ENCODE data around the gene COX4I2.

COX4I2 gene

DNA sequence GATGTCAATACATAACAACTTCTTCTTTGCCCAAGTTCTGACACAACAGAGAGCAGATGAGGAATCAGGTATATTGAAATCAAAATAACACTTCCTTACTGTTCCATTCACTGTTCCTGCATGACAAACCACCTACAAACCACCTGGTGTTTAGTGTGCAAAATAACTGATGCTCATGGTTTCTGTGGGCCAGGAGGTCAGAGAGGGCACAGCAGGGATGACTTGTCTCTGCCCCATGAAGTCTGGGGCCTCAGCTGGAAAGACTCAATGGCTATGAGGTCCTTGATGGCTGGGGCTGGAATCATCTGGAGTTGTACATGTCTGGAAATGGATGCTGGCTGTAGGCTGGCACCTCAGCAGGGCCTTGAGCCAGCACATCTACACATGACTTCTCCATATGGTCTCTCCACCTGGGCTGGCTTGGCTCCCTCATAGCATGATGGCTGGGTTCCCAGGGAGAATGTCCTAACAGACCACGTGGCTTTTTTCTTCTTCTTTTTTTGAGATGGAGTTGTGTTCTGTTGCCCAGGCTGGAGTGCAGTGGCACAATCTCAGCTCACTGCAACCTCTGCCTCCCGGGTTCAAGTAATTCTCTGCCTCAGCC, 7.4 kb upstream of the COX4I2 start:
- Histone ChIP-seq H3K4ac (ENCODE audit: low read depth, low read length) (no peak overlapping the region), H3K4me3 (ENCODE audit: low read depth, low read length) (no peak overlapping the region), H2BK5ac (ENCODE audit: low read depth, low read length, poor library complexity) (no peak overlapping the region), H2AK5ac (ENCODE audit: low read length) (no peak overlapping the region), H4K12ac (ENCODE audit: low read depth, low read length) (no peak overlapping the region), H3K4me1 (ENCODE audit: control insufficient read depth in 1 of 2, insufficient read depth in 2 of 2, low read length in 2 of 2) (no peaks in the 10 kb centered on the region), H2BK12ac (ENCODE audit: low read length) (no peak overlapping the region), H3K79me2 (ENCODE audit: control insufficient read depth, insufficient read depth, low read length, poor library complexity) (no peaks in the 10 kb centered on the region), H4K8ac (ENCODE audit: low read depth, low read length) (no peak overlapping the region), H3K27me3 (ENCODE audit: insufficient read depth, low read length) (no peaks in the 10 kb centered on the region), H2AFZ (ENCODE audit: insufficient read depth, low read length, poor library complexity) (no peak overlapping the region), H3K27ac (ENCODE audit: low read depth, low read length) (no peak overlapping the region), H4K91ac (ENCODE audit: low read depth, low read length) (no peak overlapping the region), H3K79me1 (ENCODE audit: low read length) (no peaks in the 10 kb centered on the region), H3K18ac (ENCODE audit: low read length) (no peak overlapping the region), H2BK120ac (ENCODE audit: insufficient read depth, low read length, poor library complexity) (no peak overlapping the region), H3K9ac (ENCODE audit: low read length) (no peak overlapping the region), H3K23ac (ENCODE audit: low read length) (no peak overlapping the region), H3K36me3 (ENCODE audit: control insufficient read depth in 1 of 2, insufficient read depth in 2 of 2, low read length in 2 of 2) (no peaks in the 10 kb centered on the region), H3K14ac (ENCODE audit: low read length) (no peak overlapping the region), H3K9me3 (ENCODE audit: insufficient read depth, low read depth, low read length) (peaks cover 2% of the 10 kb centered on the region), H3K4me2 (ENCODE audit: low read length) (no peak overlapping the region)
- DNase-seq: no peak
- no CpG with 5 or more reads among the region's 2 CpGs for WGBS (ENCODE audit: extremely low coverage, insufficient coverage, insufficient read length)

DNA sequence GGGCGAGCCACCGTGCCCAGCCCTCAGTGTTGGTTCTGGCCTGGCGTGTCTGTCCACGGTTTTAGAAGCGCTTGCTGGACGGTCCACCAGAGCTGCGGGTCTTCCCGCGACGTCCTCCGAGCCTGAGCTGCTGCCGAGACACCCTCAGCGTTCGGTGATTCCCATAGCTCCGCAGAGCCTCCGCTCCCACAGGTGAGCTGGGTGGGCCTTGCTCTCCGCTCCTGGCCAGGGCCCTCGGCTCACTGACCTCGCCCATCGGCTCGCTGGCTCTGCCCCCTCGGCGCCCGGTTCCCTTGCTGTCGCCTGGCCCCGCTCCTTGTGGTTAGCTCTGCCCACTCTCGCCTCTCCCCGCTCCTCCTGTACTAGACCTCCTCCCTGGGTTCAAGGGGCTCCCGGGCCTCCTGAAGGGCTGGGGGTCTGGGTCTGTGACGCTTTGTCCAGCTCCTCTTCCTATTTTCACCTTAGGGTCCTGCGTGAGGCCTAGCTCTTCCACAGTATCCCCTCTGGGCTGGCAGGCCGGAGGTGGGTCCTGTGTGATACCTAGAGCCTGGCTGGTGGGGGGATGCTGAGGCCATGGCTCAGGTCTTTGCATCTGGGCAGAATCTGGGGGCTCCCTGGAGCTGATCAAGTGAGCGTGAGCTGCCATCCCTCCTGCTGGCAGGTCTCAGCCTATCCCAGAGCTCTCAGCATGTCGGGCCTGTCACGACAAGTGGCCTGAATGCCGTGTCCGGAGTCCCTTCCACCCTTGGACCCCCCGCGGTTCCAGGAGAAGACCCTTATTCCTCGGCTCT, 5.0 kb upstream of the COX4I2 start:
- H3K14ac ChIP-seq (ENCODE audit: low read length): no peak overlapping the region
- H2BK5ac ChIP-seq (ENCODE audit: low read depth, low read length, poor library complexity): no peak overlapping the region
- H2BK12ac ChIP-seq (ENCODE audit: low read length): no peak overlapping the region
- H4K8ac ChIP-seq (ENCODE audit: low read depth, low read length): no peak overlapping the region
- H3K79me1 ChIP-seq (ENCODE audit: low read length): no peaks in the 10 kb centered on the region
- peak overlapping the region; percentile 9 for H4K91ac ChIP-seq (ENCODE audit: low read depth, low read length)
- H3K4ac ChIP-seq (ENCODE audit: low read depth, low read length): no peak overlapping the region
- H3K36me3 ChIP-seq (ENCODE audit: control insufficient read depth in 1 of 2, insufficient read depth in 2 of 2, low read length in 2 of 2): no peaks in the 10 kb centered on the region
- DNase-seq: no peak
- no peak overlapping the region for H3K4me3 ChIP-seq (ENCODE audit: low read depth, low read length)
- no peak overlapping the region for H3K18ac ChIP-seq (ENCODE audit: low read length)
- no CpG with 5 or more reads among the region's 40 CpGs for WGBS (ENCODE audit: extremely low coverage, insufficient coverage, insufficient read length)
- H3K4me1 ChIP-seq (ENCODE audit: control insufficient read depth in 1 of 2, insufficient read depth in 2 of 2, low read length in 2 of 2): peaks cover 0 to 1% of the 10 kb centered on the region in 2 experiments
- peaks cover 2% of the 10 kb centered on the region for H3K9me3 ChIP-seq (ENCODE audit: insufficient read depth, low read depth, low read length)
- no peak overlapping the region for H3K9ac ChIP-seq (ENCODE audit: low read length)
- no peak overlapping the region for H3K4me2 ChIP-seq (ENCODE audit: low read length)
- no peak overlapping the region for H4K12ac ChIP-seq (ENCODE audit: low read depth, low read length)
- H3K23ac ChIP-seq (ENCODE audit: low read length): no peak overlapping the region
- H2BK120ac ChIP-seq (ENCODE audit: insufficient read depth, low read length, poor library complexity): no peak overlapping the region
- H2AFZ ChIP-seq (ENCODE audit: insufficient read depth, low read length, poor library complexity): no peak overlapping the region
- H2AK5ac ChIP-seq (ENCODE audit: low read length): no peak overlapping the region
- H3K27ac ChIP-seq (ENCODE audit: low read depth, low read length): no peak overlapping the region
- H3K79me2 ChIP-seq (ENCODE audit: control insufficient read depth, insufficient read depth, low read length, poor library complexity): no peaks in the 10 kb centered on the region
- no peaks in the 10 kb centered on the region for H3K27me3 ChIP-seq (ENCODE audit: insufficient read depth, low read length)

DNA sequence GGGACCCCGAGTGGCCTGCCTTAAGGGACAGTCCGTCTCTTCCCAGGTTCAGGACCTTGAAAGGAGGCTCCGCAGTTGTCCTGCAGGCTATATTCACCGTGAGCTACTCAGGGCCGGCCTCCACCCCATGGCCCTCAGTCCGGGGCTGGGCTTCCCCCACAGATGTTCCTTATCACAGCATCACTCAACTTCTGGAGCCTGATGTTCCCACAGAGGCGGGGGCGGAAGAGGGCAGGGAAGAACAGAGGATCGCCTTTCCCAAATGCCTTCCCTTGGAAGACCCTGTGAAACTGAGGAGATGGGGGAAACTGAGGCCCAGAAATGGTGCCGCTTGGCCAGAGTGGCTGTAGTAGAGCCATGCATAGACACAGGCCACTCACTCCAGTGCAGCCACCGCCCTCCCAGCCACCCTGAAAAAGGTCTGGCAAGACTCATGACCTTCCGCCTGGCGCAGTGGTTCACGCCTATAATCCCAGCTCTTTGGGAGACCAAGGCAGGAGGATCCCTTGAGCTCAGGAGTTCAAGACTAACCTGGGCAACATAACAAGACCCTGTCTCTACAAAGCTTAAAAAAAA, 4.3 kb upstream of the COX4I2 start:
- no peaks in the 10 kb centered on the region for H3K79me2 ChIP-seq (ENCODE audit: control insufficient read depth, insufficient read depth, low read length, poor library complexity)
- H3K18ac ChIP-seq (ENCODE audit: low read length): no peak overlapping the region
- no peak overlapping the region for H3K4me3 ChIP-seq (ENCODE audit: low read depth, low read length)
- no peak overlapping the region for H4K8ac ChIP-seq (ENCODE audit: low read depth, low read length)
- H3K4me1 ChIP-seq (ENCODE audit: control insufficient read depth in 1 of 2, insufficient read depth in 2 of 2, low read length in 2 of 2): peaks cover 6 to 7% of the 10 kb centered on the region in 2 experiments
- H2BK5ac ChIP-seq (ENCODE audit: low read depth, low read length, poor library complexity): no peak overlapping the region
- H3K79me1 ChIP-seq (ENCODE audit: low read length): no peaks in the 10 kb centered on the region
- H3K27me3 ChIP-seq (ENCODE audit: insufficient read depth, low read length): no peaks in the 10 kb centered on the region
- no peak overlapping the region for H4K12ac ChIP-seq (ENCODE audit: low read depth, low read length)
- H2BK120ac ChIP-seq (ENCODE audit: insufficient read depth, low read length, poor library complexity): no peak overlapping the region
- no peak overlapping the region for H3K27ac ChIP-seq (ENCODE audit: low read depth, low read length)
- no peak overlapping the region for H3K4me2 ChIP-seq (ENCODE audit: low read length)
- H4K91ac ChIP-seq (ENCODE audit: low read depth, low read length): peak overlapping the region; percentile 42
- no peak for DNase-seq
- H3K14ac ChIP-seq (ENCODE audit: low read length): no peak overlapping the region
- H2AFZ ChIP-seq (ENCODE audit: insufficient read depth, low read length, poor library complexity): no peak overlapping the region
- no peaks in the 10 kb centered on the region for H3K36me3 ChIP-seq (ENCODE audit: control insufficient read depth in 1 of 2, insufficient read depth in 2 of 2, low read length in 2 of 2)
- H3K4ac ChIP-seq (ENCODE audit: low read depth, low read length): no peak overlapping the region
- peak overlapping the region; percentile 20 for H2AK5ac ChIP-seq (ENCODE audit: low read length)
- no peak overlapping the region for H2BK12ac ChIP-seq (ENCODE audit: low read length)
- no peak overlapping the region for H3K23ac ChIP-seq (ENCODE audit: low read length)
- H3K9ac ChIP-seq (ENCODE audit: low read length): no peak overlapping the region
- H3K9me3 ChIP-seq (ENCODE audit: insufficient read depth, low read depth, low read length): peaks cover 2% of the 10 kb centered on the region
- WGBS (ENCODE audit: extremely low coverage, insufficient coverage, insufficient read length): no CpG with 5 or more reads among the region's 14 CpGs

DNA sequence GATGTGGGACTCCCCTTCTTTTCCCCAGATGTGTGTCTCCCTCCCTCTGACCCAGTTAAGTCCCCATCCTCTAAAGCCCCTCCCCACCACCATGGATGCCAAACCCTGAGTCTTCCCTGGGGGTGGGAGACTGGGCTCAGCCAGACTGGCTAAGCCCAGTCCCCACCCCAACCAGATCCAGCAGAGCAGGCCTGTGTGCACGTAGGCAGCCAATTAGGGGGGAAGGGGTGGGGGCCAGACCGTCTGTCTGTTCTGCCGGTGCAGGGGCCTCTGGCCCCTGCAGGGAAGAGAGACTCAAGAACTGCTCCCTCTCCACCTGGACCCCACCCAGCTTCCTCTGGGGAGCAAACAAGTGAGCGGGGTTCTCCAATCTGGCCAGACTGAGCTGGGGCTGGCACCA, 605 bp downstream of the COX4I2 start:
- H3K79me1 ChIP-seq (ENCODE audit: low read length): no peaks in the 10 kb centered on the region

More for the DNA sequence above, 605 bp downstream of the COX4I2 start:
- no peak for DNase-seq
- Histone ChIP-seq H3K36me3 (ENCODE audit: control insufficient read depth in 1 of 2, insufficient read depth in 2 of 2, low read length in 2 of 2) (no peaks in the 10 kb centered on the region), H3K4me2 (ENCODE audit: low read length) (no peak overlapping the region), H3K18ac (ENCODE audit: low read length) (no peak overlapping the region), H3K79me2 (ENCODE audit: control insufficient read depth, insufficient read depth, low read length, poor library complexity) (no peaks in the 10 kb centered on the region), H3K4ac (ENCODE audit: low read depth, low read length) (no peak overlapping the region), H3K14ac (ENCODE audit: low read length) (no peak overlapping the region), H3K4me1 (ENCODE audit: control insufficient read depth in 1 of 2, insufficient read depth in 2 of 2, low read length in 2 of 2) (peaks cover 10 to 14% of the 10 kb centered on the region in 2 experiments), H3K9ac (ENCODE audit: low read length) (no peak overlapping the region), H4K91ac (ENCODE audit: low read depth, low read length) (peak overlapping the region; percentile 69), H4K12ac (ENCODE audit: low read depth, low read length) (no peak overlapping the region), H2AFZ (ENCODE audit: insufficient read depth, low read length, poor library complexity) (no peak overlapping the region), H2BK12ac (ENCODE audit: low read length) (peak overlapping the region; percentile 54), H3K9me3 (ENCODE audit: insufficient read depth, low read depth, low read length) (peaks cover 1% of the 10 kb centered on the region), H3K27me3 (ENCODE audit: insufficient read depth, low read length) (no peaks in the 10 kb centered on the region), H3K23ac (ENCODE audit: low read length) (no peak overlapping the region), H3K27ac (ENCODE audit: low read depth, low read length) (no peak overlapping the region), H2BK120ac (ENCODE audit: insufficient read depth, low read length, poor library complexity) (no peak overlapping the region), H2AK5ac (ENCODE audit: low read length) (no peak overlapping the region), H3K4me3 (ENCODE audit: low read depth, low read length) (no peak overlapping the region), H4K8ac (ENCODE audit: low read depth, low read length) (peak overlapping the region; percentile 36), H2BK5ac (ENCODE audit: low read depth, low read length, poor library complexity) (no peak overlapping the region)
- WGBS (ENCODE audit: extremely low coverage, insufficient coverage, insufficient read length): no CpG with 5 or more reads among the region's 4 CpGs
